Loucy (cell line): ENCODE measurements around the gene KCNT2.

Source experiments
- H2AFZ ChIP-seq: fragments of 200-600 bp; sonication (generic); 2 replicates; pipeline ENCODE4 v1.6.0; 2016; ENCODE audit warnings: antibody characterized with exemption, mild to moderate bottlenecking, low read length, moderate library complexity
- H3F3A ChIP-seq: fragments of 200-600 bp; 2 replicates; pipeline ENCODE4 v1.6.0; 2016; ENCODE audit warnings: antibody characterized with exemption, low read depth, mild to moderate bottlenecking
- H3K27me3 ChIP-seq: fragments of 200-600 bp; sonication (generic); 2 replicates; pipeline ENCODE4 v1.6.1; 2014; ENCODE audit warnings: low read length, mild to moderate bottlenecking; ENCODE audit not compliant: insufficient read depth, poor library complexity, severe bottlenecking
- H3K36me3 ChIP-seq: fragments of 200-600 bp; sonication (generic); 2 replicates; pipeline ENCODE4 v1.6.1; 2016; ENCODE audit warnings: low read length; ENCODE audit not compliant: insufficient read depth
- H3K4me1 ChIP-seq: fragments of 200-600 bp; sonication (generic); 2 replicates; pipeline ENCODE4 v1.5.1; 2014; ENCODE audit warnings: low read length, mild to moderate bottlenecking; ENCODE audit not compliant: insufficient read depth, poor library complexity, severe bottlenecking
- H3K4me2 ChIP-seq: fragments of 200-600 bp; sonication (generic); 2 replicates; pipeline ENCODE4 v1.6.0; 2014; ENCODE audit warnings: antibody characterized with exemption, low read length, low read depth, mild to moderate bottlenecking; ENCODE audit not compliant: poor library complexity, severe bottlenecking
- H3K4me3 ChIP-seq: fragments of 200-600 bp; sonication (generic); 2 replicates; pipeline ENCODE4 v1.5.1; 2014; ENCODE audit warnings: low read length, mild to moderate bottlenecking, mixed read lengths; ENCODE audit not compliant: poor library complexity, severe bottlenecking
- H3K79me2 ChIP-seq: fragments of 200-600 bp; sonication (generic); 2 replicates; pipeline ENCODE4 v1.6.1; 2014; ENCODE audit warnings: low read length; ENCODE audit not compliant: insufficient read depth
- H3K9ac ChIP-seq: fragments of 200-600 bp; sonication (generic); 2 replicates; pipeline ENCODE4 v1.6.0; 2014; ENCODE audit warnings: mild to moderate bottlenecking, low read depth, low read length, moderate library complexity; ENCODE audit not compliant: poor library complexity, severe bottlenecking
- H3K9me2 ChIP-seq: fragments of 200-600 bp; sonication (generic); replicated peaks from 2 replicates; pipeline ENCODE4 v1.6.1; 2016; ENCODE audit warnings: low read depth, low read length, mixed read lengths
- H3K9me3 ChIP-seq: fragments of 200-600 bp; sonication (generic); 2 replicates; pipeline ENCODE4 v1.6.1; 2014; ENCODE audit warnings: mild to moderate bottlenecking, antibody characterized with exemption, low read length, low read depth; ENCODE audit not compliant: insufficient read depth
- H4K20me1 ChIP-seq: fragments of 200-600 bp; sonication (generic); 2 replicates; pipeline ENCODE4 v1.6.0; 2014; ENCODE audit warnings: antibody characterized with exemption, low read length, mild to moderate bottlenecking; ENCODE audit not compliant: insufficient read depth, poor library complexity, severe bottlenecking
- CTCF ChIP-seq: fragments of 200-600 bp; sonication (generic); conservative IDR thresholded peaks from 2 replicates; pipeline ENCODE4 v1.5.1; 2014; ENCODE audit warnings: mild to moderate bottlenecking, antibody characterized with exemption, low read length
- EZH2phosphoT487 ChIP-seq: fragments of 200-600 bp; IDR thresholded peaks from 2 replicates; pipeline ENCODE4 v1.6.1; 2018; ENCODE audit warnings: antibody characterized with exemption, mild to moderate bottlenecking, moderate library complexity, borderline replicate concordance

KCNT2 gene

DNA sequence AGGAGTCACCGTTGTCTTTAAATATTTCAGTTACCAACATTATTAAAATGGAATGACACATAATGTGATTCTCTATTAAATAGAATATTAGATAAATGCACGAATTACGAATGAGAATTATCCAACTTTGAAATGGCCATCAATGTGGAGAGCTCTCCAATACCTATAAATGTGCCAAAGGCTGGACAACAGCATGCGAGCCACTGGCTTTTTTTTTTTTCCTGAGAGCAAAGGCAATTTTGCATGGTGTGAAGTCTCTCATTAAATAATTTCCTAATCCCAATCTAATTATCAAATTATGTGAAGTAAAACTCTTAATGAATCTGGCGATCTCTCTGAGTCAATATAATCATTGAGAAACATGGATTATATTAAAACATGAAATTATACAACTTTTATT is 113.5 kb downstream of the KCNT2 start:
- H3K27me3 ChIP-seq = no peaks in the 10 kb centered on the region
- H3K4me2 ChIP-seq = no peak overlapping the region
- no peaks in the 10 kb centered on the region for H4K20me1 ChIP-seq
- no peak overlapping the region for H2AFZ ChIP-seq
- H3K9me2 ChIP-seq = no peaks in the 10 kb centered on the region
- H3F3A ChIP-seq = no peaks in the 10 kb centered on the region
- no peak overlapping the region for H3K4me3 ChIP-seq
- TF ChIP-seq EZH2phosphoT487 (no peak), CTCF (no peak)
- H3K4me1 ChIP-seq = no peaks in the 10 kb centered on the region
- no peak overlapping the region for H3K9ac ChIP-seq
- H3K79me2 ChIP-seq = no peaks in the 10 kb centered on the region
- no peaks in the 10 kb centered on the region for H3K36me3 ChIP-seq
- no peaks in the 10 kb centered on the region for H3K9me3 ChIP-seq

GRCh38 chr1:196493881-196494280 is 114.4 kb downstream of the KCNT2 start:
- Histone ChIP-seq H2AFZ (no peak overlapping the region), H3F3A (no peaks in the 10 kb centered on the region), H3K36me3 (no peaks in the 10 kb centered on the region), H3K9me2 (no peaks in the 10 kb centered on the region), H3K4me3 (no peak overlapping the region), H3K4me1 (no peaks in the 10 kb centered on the region), H3K4me2 (no peak overlapping the region), H3K79me2 (no peaks in the 10 kb centered on the region), H3K9ac (no peak overlapping the region), H4K20me1 (no peaks in the 10 kb centered on the region), H3K9me3 (no peaks in the 10 kb centered on the region), H3K27me3 (no peaks in the 10 kb centered on the region)
- TF ChIP-seq EZH2phosphoT487 (no peak), CTCF (no peak)

- TF ChIP-seq EZH2phosphoT487 = no peak
- TF ChIP-seq CTCF = no peak
- no peak overlapping the region for H3K4me3 ChIP-seq
- no peaks in the 10 kb centered on the region for H3F3A ChIP-seq
- H3K9ac ChIP-seq = no peak overlapping the region
- no peaks in the 10 kb centered on the region for H3K4me1 ChIP-seq
- no peaks in the 10 kb centered on the region for H3K27me3 ChIP-seq
- no peaks in the 10 kb centered on the region for H3K9me2 ChIP-seq
- no peaks in the 10 kb centered on the region for H4K20me1 ChIP-seq
- H3K4me2 ChIP-seq = no peak overlapping the region
- no peak overlapping the region for H2AFZ ChIP-seq
- no peaks in the 10 kb centered on the region for H3K36me3 ChIP-seq
- H3K9me3 ChIP-seq = no peaks in the 10 kb centered on the region
- H3K79me2 ChIP-seq = no peaks in the 10 kb centered on the region
Measured at GRCh38 chr1:196488579-196488978, 119.7 kb downstream of the KCNT2 start.
